ENCODE results near the gene PHLPP1. TPM values are rescaled to one million over a fixed set of nuclear protein-coding genes. Genes with fewer than 3 reads are reported as not detected.

PHLPP1 gene
- total RNA-seq, 4 donors from 2014 or later, result 15.7 to 21.8 (median 20.5) TPM

DNA sequence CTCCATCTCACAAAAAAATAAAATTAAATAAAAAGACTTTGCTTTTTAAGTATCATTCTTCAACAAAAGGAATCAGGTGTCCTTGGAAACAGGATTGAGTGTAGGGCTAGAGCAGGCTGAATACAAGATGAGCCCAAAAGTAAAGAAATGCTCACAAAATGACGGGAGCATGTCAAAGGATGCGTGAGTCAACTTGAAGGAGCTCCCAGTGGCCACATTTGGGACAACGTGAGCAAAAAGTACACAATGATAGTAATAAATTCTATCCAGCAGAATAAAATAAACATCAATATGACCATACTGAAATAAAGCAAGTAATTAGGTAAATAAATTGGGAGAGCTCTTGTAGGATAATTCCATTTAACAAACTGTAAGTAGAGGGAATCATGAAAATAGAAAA is 220.7 kb downstream of the PHLPP1 start:
- no peaks in the 10 kb centered on the region for H3K9me3 ChIP-seq
- no peak for TF ChIP-seq POLR2A (IDR thresholded peaks at IDR 0.05)
- no peak for TF ChIP-seq CTCF (IDR thresholded peaks at IDR 0.05)
- H3K4me1 ChIP-seq, result peaks cover 0 to 3% (median 0%) of the 10 kb centered on the region in 4 donors
- no peak for DNase-seq
- H3K36me3 ChIP-seq, result no peaks in the 10 kb centered on the region
- H3K27me3 ChIP-seq, result no peaks in the 10 kb centered on the region
- H3K27ac ChIP-seq, result no peak overlapping the region
- H3K4me3 ChIP-seq, result no peak overlapping the region

- Histone ChIP-seq H3K4me1 (peaks cover 0 to 5% (median 0%) of the 10 kb centered on the region in 4 donors), H3K9me3 (no peaks in the 10 kb centered on the region), H3K27me3 (no peaks in the 10 kb centered on the region), H3K27ac (no peak overlapping the region), H3K4me3 (no peak overlapping the region), H3K36me3 (no peaks in the 10 kb centered on the region)
- no peak for TF ChIP-seq POLR2A (IDR thresholded peaks at IDR 0.05)
- no peak for TF ChIP-seq CTCF (IDR thresholded peaks at IDR 0.05)
- no peak for DNase-seq
Observed at GRCh38 chr18:62937065-62937464, 221.7 kb downstream of the PHLPP1 start.

GRCh38 chr18:62938006-62938405 is 222.7 kb downstream of the PHLPP1 start:
- Histone ChIP-seq H3K9me3 (no peaks in the 10 kb centered on the region), H3K36me3 (peaks cover 0 to 1% (median 0%) of the 10 kb centered on the region in 3 donors), H3K27me3 (no peaks in the 10 kb centered on the region), H3K4me3 (no peak overlapping the region), H3K27ac (no peak overlapping the region), H3K4me1 (peaks cover 0 to 5% (median 0%) of the 10 kb centered on the region in 4 donors)
- TF ChIP-seq POLR2A (IDR thresholded peaks at IDR 0.05) (no peak), CTCF (IDR thresholded peaks at IDR 0.05) (no peak)
- DNase-seq, result no peak

GRCh38 chr18:62938487-62938886 is 223.1 kb downstream of the PHLPP1 start:
- H3K27ac ChIP-seq, result no peak overlapping the region
- DNase-seq, result no peak
- no peaks in the 10 kb centered on the region for H3K9me3 ChIP-seq
- no peaks in the 10 kb centered on the region for H3K27me3 ChIP-seq
- TF ChIP-seq CTCF (IDR thresholded peaks at IDR 0.05) (no peak), POLR2A (IDR thresholded peaks at IDR 0.05) (no peak)
- H3K4me1 ChIP-seq, result peaks cover 0 to 5% (median 0%) of the 10 kb centered on the region in 4 donors
- H3K36me3 ChIP-seq, result peaks cover 0 to 6% (median 0%) of the 10 kb centered on the region in 3 donors
- no peak overlapping the region for H3K4me3 ChIP-seq

DNA sequence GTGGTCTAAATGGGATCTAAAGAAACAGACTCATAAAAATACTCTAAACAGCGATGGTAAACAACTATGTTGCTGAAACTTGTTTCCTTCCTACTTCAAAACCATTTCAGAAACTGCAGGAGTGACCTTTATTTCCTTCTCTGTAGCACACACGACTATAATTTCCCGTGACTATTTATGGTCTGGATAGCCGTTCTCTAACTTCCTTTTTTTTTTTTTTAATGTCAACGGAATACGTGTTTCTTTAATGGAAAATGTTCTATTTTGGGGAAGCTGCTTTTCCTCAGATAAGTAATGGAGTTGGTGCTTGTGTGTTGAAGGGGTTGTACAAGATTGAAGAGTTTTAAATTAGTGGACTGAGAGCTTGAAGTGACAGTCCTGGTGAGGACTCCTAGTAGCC is 224.1 kb downstream of the PHLPP1 start:
- Histone ChIP-seq H3K4me3 (no peak overlapping the region), H3K36me3 (peaks cover 0 to 7% (median 0%) of the 10 kb centered on the region in 3 donors), H3K9me3 (no peaks in the 10 kb centered on the region), H3K27me3 (no peaks in the 10 kb centered on the region), H3K4me1 (peaks cover 0 to 5% (median 0%) of the 10 kb centered on the region in 4 donors), H3K27ac (no peak overlapping the region)
- no peak for DNase-seq
- TF ChIP-seq CTCF (IDR thresholded peaks at IDR 0.05), result no peak
- no peak for TF ChIP-seq POLR2A (IDR thresholded peaks at IDR 0.05)

DNA sequence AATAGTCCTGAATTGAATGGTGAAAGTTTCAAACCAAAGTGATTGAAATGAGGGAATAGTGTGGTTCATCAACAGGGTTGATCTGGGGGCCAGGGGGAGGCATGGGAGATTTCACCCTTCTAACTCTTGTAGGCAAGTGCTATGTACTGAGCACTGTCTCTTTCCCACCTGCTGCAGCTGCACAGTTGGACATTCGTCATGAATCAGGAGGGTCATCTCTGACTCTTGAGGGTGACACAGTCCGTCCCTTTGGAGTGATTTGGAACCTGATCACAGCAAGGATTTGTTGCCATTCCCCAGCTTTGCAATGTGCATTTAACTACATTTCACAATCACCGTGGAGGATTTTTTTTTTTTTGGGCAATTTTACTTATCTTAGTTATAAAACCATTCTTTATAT is 224.6 kb downstream of the PHLPP1 start:
- DNase-seq, result no peak
- Histone ChIP-seq H3K36me3 (peaks cover 0 to 9% (median 0%) of the 10 kb centered on the region in 3 donors), H3K4me1 (peaks cover 0 to 5% (median 0%) of the 10 kb centered on the region in 4 donors), H3K27me3 (no peaks in the 10 kb centered on the region), H3K27ac (no peak overlapping the region), H3K4me3 (no peak overlapping the region), H3K9me3 (no peaks in the 10 kb centered on the region)
- no peak for TF ChIP-seq POLR2A (IDR thresholded peaks at IDR 0.05)
- no peak for TF ChIP-seq CTCF (IDR thresholded peaks at IDR 0.05)

Measured in Peyer's patch (tissue), 4 donors.